Osteocyte (in vitro differentiated cells): ENCODE results near the gene TIGD3. TPM values are rescaled to one million over a fixed set of nuclear protein-coding genes. Genes with fewer than 3 reads are reported as not detected.

Experiments
- DNase-seq: peaks from one replicate; pipeline ENCODE4 v3.0.0; 2021; ENCODE audit warnings: mixed read lengths; ENCODE audit not compliant: unreplicated experiment; ENCODE audit errors: extremely low spot score
- H3K27ac Mint-ChIP-seq: one replicate; pipeline ENCODE4 v1.8.0; 2021; ENCODE audit warnings: mild to moderate bottlenecking, mixed read lengths; ENCODE audit not compliant: unreplicated experiment
- H3K27me3 Mint-ChIP-seq: one replicate; pipeline ENCODE4 v1.8.0; 2021; ENCODE audit warnings: mixed read lengths; ENCODE audit not compliant: unreplicated experiment
- H3K36me3 Mint-ChIP-seq: one replicate; pipeline ENCODE4 v1.8.0; 2021; ENCODE audit warnings: mixed read lengths; ENCODE audit not compliant: unreplicated experiment
- H3K4me1 Mint-ChIP-seq: one replicate; pipeline ENCODE4 v1.8.0; 2021; ENCODE audit warnings: mixed read lengths; ENCODE audit not compliant: unreplicated experiment
- H3K4me3 Mint-ChIP-seq: one replicate; pipeline ENCODE4 v1.8.0; 2021; ENCODE audit warnings: mild to moderate bottlenecking, moderate library complexity, mixed read lengths; ENCODE audit not compliant: unreplicated experiment
- H3K9me3 Mint-ChIP-seq: one replicate; pipeline ENCODE4 v1.8.0; 2021; ENCODE audit warnings: mixed read lengths; ENCODE audit not compliant: unreplicated experiment
- CTCF ChIP-seq: fragments of 200-600 bp; sonication (generic); IDR thresholded peaks from 2 replicates; pipeline ENCODE4 v1.5.0; 2021; ENCODE audit warnings: antibody characterized with exemption, mild to moderate bottlenecking, moderate library complexity
- total RNA-seq: library from RNA; stranded (reverse); gene quantifications from 2 replicates; pipeline ENCODE4 v1.2.1, GENCODE V29; 2021

The TIGD3 gene
- total RNA-seq, 1 donor from 2014 or later: 0.16 TPM

- no peak for TF ChIP-seq CTCF
- peaks cover 25% of the 10 kb centered on the region for H3K4me1 Mint-ChIP-seq
- no peak for DNase-seq
- H3K36me3 Mint-ChIP-seq: peaks cover 7% of the 10 kb centered on the region
- no peaks in the 10 kb centered on the region for H3K9me3 Mint-ChIP-seq
- peak overlapping the region; percentile 79 for H3K27ac Mint-ChIP-seq
- H3K4me3 Mint-ChIP-seq: peak overlapping the region; percentile 90
- no peaks in the 10 kb centered on the region for H3K27me3 Mint-ChIP-seq
Measured at GRCh38 chr11:65334696-65335295, 19.8 kb upstream of the TIGD3 start.

GRCh38 chr11:65338676-65339075 is 15.9 kb upstream of the TIGD3 start:
- no peak for DNase-seq
- H3K4me1 Mint-ChIP-seq: peaks cover 20% of the 10 kb centered on the region
- no peak for TF ChIP-seq CTCF

GRCh38 chr11:65340226-65340625 is 14.3 kb upstream of the TIGD3 start:
- Mint-ChIP-seq H3K9me3 (no peaks in the 10 kb centered on the region), H3K4me1 (peaks cover 10% of the 10 kb centered on the region), H3K27me3 (no peaks in the 10 kb centered on the region), H3K4me3 (no peak overlapping the region), H3K36me3 (peaks cover 32% of the 10 kb centered on the region), H3K27ac (no peak overlapping the region)
- no peak for TF ChIP-seq CTCF
- DNase-seq: no peak

More at GRCh38 chr11:65338676-65339075, 15.9 kb upstream of the TIGD3 start:
- H3K27ac Mint-ChIP-seq: no peak overlapping the region
- H3K36me3 Mint-ChIP-seq: peaks cover 25% of the 10 kb centered on the region
- H3K9me3 Mint-ChIP-seq: no peaks in the 10 kb centered on the region
- no peak overlapping the region for H3K4me3 Mint-ChIP-seq
- no peaks in the 10 kb centered on the region for H3K27me3 Mint-ChIP-seq

- Mint-ChIP-seq H3K36me3 (peaks cover 42% of the 10 kb centered on the region), H3K4me1 (peaks cover 3% of the 10 kb centered on the region)
Measured at GRCh38 chr11:65341856-65342255, 12.7 kb upstream of the TIGD3 start.

GRCh38 chr11:65351511-65351910 is 3.0 kb upstream of the TIGD3 start:
- Mint-ChIP-seq H3K9me3 (no peaks in the 10 kb centered on the region), H3K4me1 (peaks cover 15% of the 10 kb centered on the region), H3K4me3 (no peak overlapping the region), H3K36me3 (peaks cover 23% of the 10 kb centered on the region), H3K27ac (no peak overlapping the region), H3K27me3 (no peaks in the 10 kb centered on the region)
- DNase-seq: no peak
- TF ChIP-seq CTCF: no peak

More at GRCh38 chr11:65341856-65342255, 12.7 kb upstream of the TIGD3 start:
- H3K9me3 Mint-ChIP-seq: no peaks in the 10 kb centered on the region
- DNase-seq: no peak
- H3K27me3 Mint-ChIP-seq: no peaks in the 10 kb centered on the region
- no peak overlapping the region for H3K4me3 Mint-ChIP-seq
- H3K27ac Mint-ChIP-seq: no peak overlapping the region
- no peak for TF ChIP-seq CTCF
